GM23338 (cell line): Measurements from ENCODE around the gene CASKIN2. TPM values are rescaled to one million over a fixed set of nuclear protein-coding genes. Genes with fewer than 3 reads are reported as not detected.

Experiments
- ATAC-seq: fragments of 200-7000 bp; cut with Tn5 transposase; 3 replicates; pipeline ENCODE4 v1.9.1; 2020
- DNase-seq: peaks from one replicate; pipeline ENCODE4 v3.0.0-alpha.2; 2015; ENCODE audit warnings: low spot score
- H2AFZ ChIP-seq: fragments of 200-600 bp; sonication (generic); 2 replicates; pipeline ENCODE4 v1.8.0; 2016; ENCODE audit warnings: antibody characterized with exemption, mild to moderate bottlenecking, moderate library complexity
- H3F3A ChIP-seq: fragments of 200-600 bp; sonication (generic); replicated peaks from 2 replicates; pipeline ENCODE4 v1.8.0; 2017; ENCODE audit warnings: antibody characterized with exemption, mixed run types, low read depth
- H3K27ac ChIP-seq: fragments of 200-600 bp; sonication (generic); 2 replicates; pipeline ENCODE4 v1.6.1; 2016; ENCODE audit warnings: low read depth
- H3K27me3 ChIP-seq: fragments of 200-600 bp; sonication (generic); 2 replicates; pipeline ENCODE4 v1.8.0; 2016; ENCODE audit warnings: mild to moderate bottlenecking, mixed run types, moderate library complexity; ENCODE audit not compliant: insufficient read depth
- H3K36me3 ChIP-seq: fragments of 200-600 bp; sonication (generic); 2 replicates; pipeline ENCODE4 v1.8.0; 2016; ENCODE audit warnings: mild to moderate bottlenecking; ENCODE audit not compliant: insufficient read depth
- H3K4me1 ChIP-seq: fragments of 200-600 bp; sonication (generic); 2 replicates; pipeline ENCODE4 v1.8.0; 2016; ENCODE audit warnings: mild to moderate bottlenecking, moderate library complexity; ENCODE audit not compliant: insufficient read depth
- H3K4me2 ChIP-seq: fragments of 200-600 bp; sonication (generic); 2 replicates; pipeline ENCODE4 v1.7.1; 2017; ENCODE audit warnings: mixed run types
- H3K4me3 ChIP-seq: fragments of 200-600 bp; sonication (generic); 2 replicates; pipeline ENCODE4 v1.6.1; 2016; ENCODE audit warnings: mixed run types
- H3K79me2 ChIP-seq: fragments of 200-600 bp; sonication (generic); replicated peaks from 2 replicates; pipeline ENCODE4 v1.8.0; 2017; ENCODE audit warnings: mild to moderate bottlenecking; ENCODE audit not compliant: insufficient read depth
- H3K9me2 ChIP-seq: fragments of 200-600 bp; sonication (generic); 2 replicates; pipeline ENCODE4 v1.8.0; 2017; ENCODE audit not compliant: insufficient read depth
- H4K20me1 ChIP-seq: fragments of 200-600 bp; sonication (generic); replicated peaks from 2 replicates; pipeline ENCODE4 v1.8.0; 2017; ENCODE audit warnings: mild to moderate bottlenecking; ENCODE audit not compliant: insufficient read depth
- H3K27ac Mint-ChIP-seq: 2 replicates; pipeline ENCODE4 v1.8.0; 2020; ENCODE audit warnings: inconsistent platforms, mild to moderate bottlenecking, moderate library complexity, mixed read lengths
- H3K27me3 Mint-ChIP-seq: 3 replicates; pipeline ENCODE4 v1.8.0; 2022; ENCODE audit warnings: low read depth, mild to moderate bottlenecking, moderate library complexity, mixed read lengths, inconsistent platforms; ENCODE audit not compliant: insufficient read depth, poor library complexity
- H3K36me3 Mint-ChIP-seq: 3 replicates; pipeline ENCODE4 v1.8.0; 2021; ENCODE audit warnings: low read depth, mild to moderate bottlenecking, inconsistent platforms, moderate library complexity, mixed read lengths
- H3K4me1 Mint-ChIP-seq: 3 replicates; pipeline ENCODE4 v1.8.0; 2020; ENCODE audit warnings: mild to moderate bottlenecking, inconsistent platforms, mixed read lengths
- H3K4me3 Mint-ChIP-seq: 3 replicates; pipeline ENCODE4 v1.8.0; 2021; ENCODE audit warnings: moderate library complexity, mild to moderate bottlenecking, inconsistent platforms, mixed read lengths
- H3K9me3 Mint-ChIP-seq: 3 replicates; pipeline ENCODE4 v1.8.0; 2020; ENCODE audit warnings: moderate library complexity, mild to moderate bottlenecking, inconsistent platforms, mixed read lengths
- CREB1 ChIP-seq: fragments of 250-450 bp; sonication (Bioruptor Pico); IDR thresholded peaks from 2 replicates; pipeline ENCODE4 v1.5.0; 2020; ENCODE audit warnings: low read depth, mild to moderate bottlenecking, moderate library complexity
- CTCF ChIP-seq, 2 experiments: fragments of 200-600 bp in 1 of 2; sonication (generic) in 1 of 2; conservative IDR thresholded peaks; 2 replicates each; pipeline versions ENCODE4 v1.5.1 to v1.6.1; 2016 to 2017; ENCODE audit warnings: antibody characterized with exemption in 2 of 2, low read depth in 2 of 2, mild to moderate bottlenecking in 2 of 2, moderate library complexity in 1 of 2
- ETS1 ChIP-seq: IDR thresholded peaks from 2 replicates; pipeline ENCODE4 v1.6.1; 2016; ENCODE audit warnings: antibody characterized with exemption
- EZH2 ChIP-seq: fragments of 200-600 bp; sonication (generic); IDR thresholded peaks from one replicate; pipeline ENCODE4 v1.8.0; 2017; ENCODE audit warnings: antibody characterized with exemption, mild to moderate bottlenecking, low read depth; ENCODE audit not compliant: unreplicated experiment
- EZH2phosphoT487 ChIP-seq: fragments of 200-600 bp; sonication (generic); IDR thresholded peaks from one replicate; pipeline ENCODE4 v1.8.1; 2018; ENCODE audit warnings: antibody characterized with exemption; ENCODE audit not compliant: unreplicated experiment
- JUNB ChIP-seq: IDR thresholded peaks from one replicate; pipeline ENCODE4 v1.6.1; 2016; ENCODE audit warnings: antibody characterized with exemption; ENCODE audit not compliant: unreplicated experiment
- NANOG ChIP-seq: IDR thresholded peaks from 2 replicates; pipeline ENCODE4 v1.6.1; 2016; ENCODE audit warnings: antibody characterized with exemption, borderline replicate concordance
- POLR2AphosphoS5 ChIP-seq: IDR thresholded peaks from 2 replicates; pipeline ENCODE4 v1.6.1; 2016; ENCODE audit warnings: antibody characterized with exemption, low read depth
- STAT1 ChIP-seq: IDR thresholded peaks from one replicate; pipeline ENCODE4 v1.6.1; 2016; ENCODE audit warnings: antibody characterized with exemption; ENCODE audit not compliant: unreplicated experiment
- ZNF114 ChIP-seq: fragments of 250-450 bp; sonication (Bioruptor Pico); IDR thresholded peaks from 2 replicates; pipeline ENCODE4 v1.5.0; 2020; ENCODE audit warnings: mild to moderate bottlenecking, moderate library complexity
- ZNF331 ChIP-seq: fragments of 250-450 bp; sonication (Bioruptor Pico); IDR thresholded peaks from 2 replicates; pipeline ENCODE4 v1.5.0; 2020; ENCODE audit warnings: low read depth, mild to moderate bottlenecking, moderate library complexity
- ZNF462 ChIP-seq: fragments of 250-450 bp; sonication (Bioruptor Pico); IDR thresholded peaks from 2 replicates; pipeline ENCODE4 v1.5.0; 2020; ENCODE audit warnings: mild to moderate bottlenecking, moderate library complexity
- polyA plus RNA-seq: library from polyadenylated mRNA; unstranded; fragments of >200 nt; fragmentation: Nextera tagmentation; extraction: Ambion mirVana; gene quantifications from 2 replicates; pipeline ENCODE4 v1.2.1, GENCODE V29; 2016
- total RNA-seq: library from RNA; depleted of rRNA; stranded (reverse); fragments of >200 nt; shearing (Covaris generic); gene quantifications from 2 replicates; pipeline ENCODE4 v1.2.3, GENCODE V29; 2014
- TF ChIP-seq, protein P1 (sequence below): IDR thresholded peaks from one replicate; pipeline ENCODE4 v1.6.1; 2018; ENCODE audit warnings: antibody characterized with exemption; ENCODE audit not compliant: unreplicated experiment

CASKIN2 gene
- total and polyA plus RNA-seq, 2 experiments from 2014 or later: 4.9 to 21.5 TPM

GRCh38 chr17:75524269-75524969 lies 9.1 kb upstream of the CASKIN2 start:
- Histone ChIP-seq H4K20me1 (peaks cover 12% of the 10 kb centered on the region), H3K9me2 (no peaks in the 10 kb centered on the region), H3F3A (peaks cover 15% of the 10 kb centered on the region), H3K27ac (peak overlapping the region; percentile 80), H3K4me3 (peak overlapping the region; percentile 98), H3K79me2 (peaks cover 20% of the 10 kb centered on the region), H3K4me2 (peak overlapping the region; percentile 99), H3K27me3 (peaks cover 6% of the 10 kb centered on the region; the same call in 1 of the 2 replicates), H2AFZ (no peak overlapping the region), H3K4me1 (peaks cover 15% of the 10 kb centered on the region; the same call in 1 of the 2 replicates), H3K36me3 (peaks cover 7% of the 10 kb centered on the region)
- no peak for TF ChIP-seq NANOG
- TF ChIP-seq ETS1: no peak
- TF ChIP-seq ZNF462 (CRISPR knock-in tag): no peak
- TF ChIP-seq ZNF331 (CRISPR knock-in tag): no peak
- TF ChIP-seq, protein P1, sequence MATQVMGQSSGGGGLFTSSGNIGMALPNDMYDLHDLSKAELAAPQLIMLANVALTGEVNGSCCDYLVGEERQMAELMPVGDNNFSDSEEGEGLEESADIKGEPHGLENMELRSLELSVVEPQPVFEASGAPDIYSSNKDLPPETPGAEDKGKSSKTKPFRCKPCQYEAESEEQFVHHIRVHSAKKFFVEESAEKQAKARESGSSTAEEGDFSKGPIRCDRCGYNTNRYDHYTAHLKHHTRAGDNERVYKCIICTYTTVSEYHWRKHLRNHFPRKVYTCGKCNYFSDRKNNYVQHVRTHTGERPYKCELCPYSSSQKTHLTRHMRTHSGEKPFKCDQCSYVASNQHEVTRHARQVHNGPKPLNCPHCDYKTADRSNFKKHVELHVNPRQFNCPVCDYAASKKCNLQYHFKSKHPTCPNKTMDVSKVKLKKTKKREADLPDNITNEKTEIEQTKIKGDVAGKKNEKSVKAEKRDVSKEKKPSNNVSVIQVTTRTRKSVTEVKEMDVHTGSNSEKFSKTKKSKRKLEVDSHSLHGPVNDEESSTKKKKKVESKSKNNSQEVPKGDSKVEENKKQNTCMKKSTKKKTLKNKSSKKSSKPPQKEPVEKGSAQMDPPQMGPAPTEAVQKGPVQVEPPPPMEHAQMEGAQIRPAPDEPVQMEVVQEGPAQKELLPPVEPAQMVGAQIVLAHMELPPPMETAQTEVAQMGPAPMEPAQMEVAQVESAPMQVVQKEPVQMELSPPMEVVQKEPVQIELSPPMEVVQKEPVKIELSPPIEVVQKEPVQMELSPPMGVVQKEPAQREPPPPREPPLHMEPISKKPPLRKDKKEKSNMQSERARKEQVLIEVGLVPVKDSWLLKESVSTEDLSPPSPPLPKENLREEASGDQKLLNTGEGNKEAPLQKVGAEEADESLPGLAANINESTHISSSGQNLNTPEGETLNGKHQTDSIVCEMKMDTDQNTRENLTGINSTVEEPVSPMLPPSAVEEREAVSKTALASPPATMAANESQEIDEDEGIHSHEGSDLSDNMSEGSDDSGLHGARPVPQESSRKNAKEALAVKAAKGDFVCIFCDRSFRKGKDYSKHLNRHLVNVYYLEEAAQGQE: no peak
- no peak for TF ChIP-seq POLR2AphosphoS5
- no peak for TF ChIP-seq CTCF (conservative IDR thresholded peaks at IDR 0.05; ENCODE audit: low read depth in 2 of 2)
- no peak for TF ChIP-seq JUNB
- TF ChIP-seq EZH2phosphoT487: no peak
- no peak for TF ChIP-seq STAT1
- TF ChIP-seq EZH2: no peak
- no peak for TF ChIP-seq CREB1 (CRISPR knock-in tag)
- no peak for TF ChIP-seq ZNF114 (CRISPR knock-in tag)
- ATAC-seq: no peak
- peaks cover 27% of the 10 kb centered on the region for H3K36me3 Mint-ChIP-seq
- no peaks in the 10 kb centered on the region for H3K9me3 Mint-ChIP-seq
- 0 out of 2 replicates have a peak overlapping the region, but pooled peaks have one; percentile 52 for H3K27ac Mint-ChIP-seq
- H3K4me1 Mint-ChIP-seq: peaks cover 14% of the 10 kb centered on the region
- DNase-seq: no peak
- H3K27me3 Mint-ChIP-seq: peaks cover 15% of the 10 kb centered on the region
- peak overlapping the region; percentile 76 for H3K4me3 Mint-ChIP-seq
